CD4-positive, alpha-beta T cell treated with Interleukin-10 for 1 hour (primary cell): Measurements from ENCODE around the gene LRRC56.

ENCODE experiments used
- DNase-seq: peaks from one replicate; pipeline ENCODE4 v3.0.0-alpha.2; 2020

LRRC56 gene

GRCh38 chr11:560305-561147 is 23.2 kb downstream of the LRRC56 start, which contains the start of the genes LMNTD2 and RASSF7:
TSS of gene LMNTD2 (minus strand) at chr11:560738. CDS start at chr11:560716, 22 bp downstream.
TSS of gene RASSF7 (plus strand) at chr11:560970. CDS start at chr11:561769, 799 bp downstream.
- peak; percentile 96 for DNase-seq

GRCh38 chr11:561148-562003 is 24.0 kb downstream of the LRRC56 start:
- peak; percentile 25 for DNase-seq

- no peak for DNase-seq
Observed at GRCh38 chr11:562046-562645, 24.8 kb downstream of the LRRC56 start.

GRCh38 chr11:563066-563811 is 25.9 kb downstream of the LRRC56 start:
- DNase-seq: no peak

GRCh38 chr11:563812-564578 is 26.7 kb downstream of the LRRC56 start:
- DNase-seq: no peak

- DNase-seq: no peak
Observed at GRCh38 chr11:565921-566509, 28.7 kb downstream of the LRRC56 start.

- DNase-seq: no peak
Observed at GRCh38 chr11:567011-567628, 29.8 kb downstream of the LRRC56 start.

- DNase-seq: no peak
Observed at GRCh38 chr11:567629-568292, 30.4 kb downstream of the LRRC56 start.

GRCh38 chr11:568306-569157 is 31.2 kb downstream of the LRRC56 start:
- DNase-seq: peak; percentile 96

GRCh38 chr11:569158-569885 is 32.0 kb downstream of the LRRC56 start:
- DNase-seq: no peak

GRCh38 chr11:571802-572185 is 34.5 kb downstream of the LRRC56 start:
- no peak for DNase-seq

- no peak for DNase-seq
Observed at GRCh38 chr11:573146-573759, 35.9 kb downstream of the LRRC56 start.

- DNase-seq: peak; percentile 42
Observed at GRCh38 chr11:574031-574570, 36.8 kb downstream of the LRRC56 start.

- DNase-seq: no peak
Observed at GRCh38 chr11:574632-575312, 37.4 kb downstream of the LRRC56 start.

- no peak for DNase-seq
Observed at GRCh38 chr11:575313-575995, 38.1 kb downstream of the LRRC56 start.

GRCh38 chr11:575996-576768 is 38.9 kb downstream of the LRRC56 start, which contains the start of gene PHRF1:
TSS of gene PHRF1 (plus strand) at chr11:576470. CDS start at chr11:581513, 5,043 bp downstream.
- DNase-seq: peak; percentile 96
